SK-N-MC (cell line): ENCODE data around the gene MAPKBP1.

ENCODE experiments used
- EZH2 ChIP-seq: fragments of 200-600 bp; sonication (generic); IDR thresholded peaks from one replicate; pipeline ENCODE4 v1.6.1; 2017; ENCODE audit warnings: antibody characterized with exemption
- FOXP2 ChIP-seq: optimal IDR thresholded peaks from 2 replicates; pipeline ENCODE3; 2011; ENCODE audit warnings: mild to moderate bottlenecking, moderate library complexity; ENCODE audit not compliant: insufficient read depth; ENCODE audit errors: extremely low read length, control extremely low read depth

GRCh38 chr15:41866263-41866703, 92.0 kb downstream of the MAPKBP1 start:
- TF ChIP-seq EZH2 (no peak), FOXP2 (no peak)
